Stimulated activated CD4-positive, alpha-beta T cell treated with anti-CD3 and anti-CD28 coated beads, Interleukin-1b, Interleukin-23, amount 100 ng/mL, for 4 hours (primary cell): ENCODE results near the gene HCFC2.
"Not testable (repeated sequence)": the region's sequence is repeated elsewhere in the genome, so short reads cannot be mapped to it uniquely, and the experiment has no call there.

Experiments used
- DNase-seq, 2 donors: peaks; one replicate each; pipeline ENCODE4 v3.0.0-alpha.2; 2020; ENCODE audit warnings: low read depth in 2 of 2

The HCFC2 gene

DNA sequence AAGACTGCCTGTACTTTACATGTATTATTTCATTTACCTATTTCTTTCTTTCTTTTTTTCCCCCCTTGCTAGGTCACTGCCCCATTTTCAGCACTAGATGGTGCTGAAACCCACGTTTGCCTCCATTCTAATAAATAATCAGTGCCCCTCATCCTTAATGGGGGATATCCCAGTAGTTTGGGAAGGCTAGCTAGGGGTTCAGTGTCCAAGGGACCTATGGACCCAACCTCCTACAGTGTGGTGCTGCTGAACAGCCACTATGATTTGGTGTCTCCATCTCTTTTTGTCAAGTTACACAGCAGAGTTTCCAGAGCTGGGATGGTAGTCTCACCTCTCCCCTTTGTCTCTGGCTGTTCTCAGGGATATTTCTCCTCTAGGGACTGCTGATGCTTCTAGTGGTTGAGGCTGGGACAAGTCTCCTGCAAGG lies 6.5 kb upstream of the HCFC2 start:
- DNase-seq: no peak

DNA sequence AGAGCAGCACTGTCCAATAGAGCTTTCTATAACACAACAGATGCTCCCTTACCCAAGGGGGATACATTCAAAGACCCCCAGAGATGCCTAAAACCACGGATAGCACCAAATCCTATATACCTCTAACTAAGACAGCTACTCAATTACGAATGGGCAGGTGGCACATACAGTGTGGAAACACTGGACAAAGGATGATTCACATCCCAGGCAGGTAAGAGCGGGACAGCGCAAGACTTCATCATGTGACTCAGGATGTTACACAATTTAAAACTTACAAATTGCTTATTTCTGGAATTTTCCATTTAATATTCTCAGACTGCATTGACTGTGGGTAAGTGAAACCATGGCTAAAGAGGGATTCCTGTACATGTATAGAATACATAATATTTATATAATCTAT lies 5.5 kb upstream of the HCFC2 start:
- DNase-seq: no peak

DNA sequence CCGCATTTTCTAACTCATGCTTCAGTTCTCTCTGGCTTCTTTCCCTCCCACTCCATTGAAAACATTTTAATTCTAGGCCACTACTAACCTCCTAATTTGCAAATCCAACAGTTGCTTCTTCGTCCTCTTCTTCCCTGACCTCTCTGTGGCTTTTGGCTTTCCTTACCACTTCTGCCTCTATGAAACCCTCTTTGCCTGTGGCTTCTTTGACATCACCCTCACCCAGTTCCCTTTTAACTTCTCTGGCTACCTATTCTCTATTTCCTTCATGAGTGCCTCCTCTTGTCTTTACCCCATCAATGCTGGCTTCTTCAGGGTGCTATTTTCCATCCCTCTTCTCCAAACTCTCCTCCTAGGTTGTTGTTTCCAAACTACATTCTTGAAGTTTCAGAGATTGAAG lies 4.4 kb upstream of the HCFC2 start:
- DNase-seq: no peak

DNA sequence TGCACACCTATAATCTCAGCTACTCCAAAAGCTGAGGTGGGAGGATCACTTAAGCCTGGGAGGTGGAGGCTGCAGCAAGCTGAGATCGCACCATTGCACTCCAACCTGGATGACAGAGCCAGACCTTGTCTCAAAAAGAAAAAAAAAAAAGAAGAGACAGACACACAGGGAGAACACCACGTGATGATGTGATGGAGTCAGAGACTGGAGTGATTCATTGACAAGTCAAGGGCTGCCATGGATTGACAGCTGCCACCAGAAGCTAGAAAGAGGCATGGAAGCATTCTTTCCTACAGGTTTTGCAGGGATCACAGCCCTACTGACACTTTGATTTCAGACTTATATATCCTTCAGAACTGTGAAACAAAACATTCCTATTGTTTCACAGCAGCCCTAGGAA lies 3.5 kb upstream of the HCFC2 start:
- DNase-seq: no peak

DNA sequence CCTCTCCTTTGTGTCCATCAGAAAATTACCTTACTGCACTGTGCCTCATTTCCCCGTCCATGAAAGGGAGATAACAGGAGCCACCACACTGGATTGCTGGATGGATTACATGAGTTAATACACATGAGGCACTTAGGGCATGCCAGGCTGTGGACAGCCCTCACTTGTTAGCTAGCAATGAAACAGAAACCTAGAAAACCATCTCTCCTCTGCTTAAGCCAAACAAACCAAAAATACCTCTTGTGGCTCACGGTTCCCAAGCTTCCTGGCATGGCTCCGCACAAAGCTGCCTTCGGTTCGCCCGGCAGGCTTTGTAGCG lies 660 bp upstream of the HCFC2 start:
- DNase-seq: peak in 1 of 2 donors; percentile 3

DNA sequence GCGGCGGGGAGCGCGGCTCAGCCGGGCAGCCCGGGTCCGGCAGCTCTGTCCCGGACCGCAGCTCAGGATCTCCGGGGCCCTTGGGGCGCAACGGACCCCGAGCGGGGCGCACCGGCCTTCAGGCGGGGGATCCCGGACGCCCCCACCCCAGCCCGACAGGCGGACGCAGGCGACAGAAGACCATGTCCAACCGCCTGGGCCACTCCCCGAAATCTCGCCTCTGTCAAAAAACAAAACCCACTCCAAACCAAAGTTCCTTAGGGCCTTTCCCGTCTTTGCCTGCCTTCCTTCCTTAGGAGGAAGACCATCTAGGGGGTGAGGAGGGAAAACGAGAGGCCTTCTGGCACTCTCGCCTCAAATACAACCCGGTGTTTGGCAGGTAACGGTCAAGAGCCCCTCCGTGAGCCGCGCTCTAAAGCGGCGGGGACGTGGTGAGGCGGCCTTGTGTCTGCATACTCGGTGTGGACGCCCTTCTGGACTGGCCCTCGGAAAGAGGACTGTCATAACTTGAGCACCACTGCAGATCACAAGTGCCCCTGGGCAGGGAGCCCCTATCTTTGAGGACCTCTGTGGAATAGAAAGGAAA lies 604 bp downstream of the HCFC2 start:
- DNase-seq: no peak

DNA sequence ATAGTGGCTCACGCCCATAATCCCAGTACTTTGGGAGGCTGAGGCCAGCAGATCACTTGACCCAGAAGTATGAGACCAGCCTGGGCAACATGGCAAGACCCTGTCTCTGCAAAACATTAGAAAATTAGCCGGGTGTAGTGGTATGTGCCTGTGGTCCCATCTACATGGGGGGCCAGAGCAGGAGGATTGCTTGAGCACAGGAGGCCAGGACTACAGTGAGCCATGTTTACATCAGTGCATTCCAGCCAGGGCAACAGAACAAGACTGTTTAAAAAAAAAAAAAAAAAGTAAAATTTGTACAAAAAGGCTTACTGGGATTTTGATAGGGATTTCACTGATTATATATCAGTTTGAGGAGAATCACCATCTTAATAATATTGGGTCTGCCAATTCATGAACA lies 7.8 kb downstream of the HCFC2 start:
- no peak for DNase-seq

DNA sequence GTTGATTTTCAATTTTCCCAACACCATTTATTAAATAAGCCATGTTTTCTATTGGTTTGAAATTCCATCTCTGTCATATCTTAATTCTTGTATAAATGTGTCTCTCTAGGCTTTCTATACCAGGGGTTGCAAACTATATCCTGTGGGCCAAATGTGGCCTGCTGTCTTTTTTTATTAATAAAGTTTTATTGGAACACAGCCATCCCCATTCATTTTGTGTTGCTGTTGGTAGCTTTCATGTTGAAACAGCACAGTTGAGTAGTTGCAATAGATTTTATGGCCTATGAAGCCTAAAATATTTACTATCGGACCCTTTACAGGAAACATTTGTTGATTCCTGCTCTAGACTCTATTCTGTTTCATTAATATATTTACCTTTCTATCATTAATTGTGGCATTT lies 9.4 kb downstream of the HCFC2 start:
- no peak for DNase-seq

DNA sequence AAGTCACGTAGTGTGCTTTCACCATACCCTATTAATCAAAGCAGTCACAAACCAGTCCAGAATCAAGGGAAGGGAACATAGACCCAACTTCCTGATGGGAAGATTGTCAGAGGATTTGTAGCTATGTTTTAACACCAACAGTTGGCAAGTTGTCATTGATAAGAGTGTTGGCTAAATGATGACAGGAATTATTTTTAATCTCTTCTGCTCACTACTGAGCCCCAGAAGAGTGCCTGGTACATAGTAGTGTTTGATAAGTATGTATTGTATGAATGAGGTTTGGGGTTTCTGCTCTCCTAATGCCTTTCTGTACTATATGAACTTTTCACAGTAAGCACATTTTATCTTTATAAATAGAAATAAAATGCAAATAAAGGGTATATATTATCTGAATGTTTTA lies 14.7 kb downstream of the HCFC2 start:
- no peak for DNase-seq

DNA sequence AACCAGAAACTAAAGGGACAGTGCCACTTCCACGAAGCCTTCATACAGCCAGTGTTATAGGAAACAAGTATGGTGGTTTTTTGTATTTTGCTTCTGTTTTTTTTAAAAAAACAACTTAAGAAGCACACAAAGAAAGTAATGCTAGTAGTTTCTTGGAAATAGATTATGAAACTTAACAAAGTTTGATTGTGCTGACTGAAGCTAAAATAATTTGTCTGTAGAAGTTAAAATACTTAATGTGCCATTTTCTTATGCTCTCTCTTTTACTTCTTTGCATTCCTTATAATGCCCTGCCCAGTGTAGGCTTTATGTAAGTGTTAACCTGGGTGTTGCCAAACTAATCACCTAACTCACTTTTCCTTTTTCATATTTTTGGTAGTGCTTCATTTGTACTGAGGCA lies 16.4 kb downstream of the HCFC2 start:
- DNase-seq: no peak

DNA sequence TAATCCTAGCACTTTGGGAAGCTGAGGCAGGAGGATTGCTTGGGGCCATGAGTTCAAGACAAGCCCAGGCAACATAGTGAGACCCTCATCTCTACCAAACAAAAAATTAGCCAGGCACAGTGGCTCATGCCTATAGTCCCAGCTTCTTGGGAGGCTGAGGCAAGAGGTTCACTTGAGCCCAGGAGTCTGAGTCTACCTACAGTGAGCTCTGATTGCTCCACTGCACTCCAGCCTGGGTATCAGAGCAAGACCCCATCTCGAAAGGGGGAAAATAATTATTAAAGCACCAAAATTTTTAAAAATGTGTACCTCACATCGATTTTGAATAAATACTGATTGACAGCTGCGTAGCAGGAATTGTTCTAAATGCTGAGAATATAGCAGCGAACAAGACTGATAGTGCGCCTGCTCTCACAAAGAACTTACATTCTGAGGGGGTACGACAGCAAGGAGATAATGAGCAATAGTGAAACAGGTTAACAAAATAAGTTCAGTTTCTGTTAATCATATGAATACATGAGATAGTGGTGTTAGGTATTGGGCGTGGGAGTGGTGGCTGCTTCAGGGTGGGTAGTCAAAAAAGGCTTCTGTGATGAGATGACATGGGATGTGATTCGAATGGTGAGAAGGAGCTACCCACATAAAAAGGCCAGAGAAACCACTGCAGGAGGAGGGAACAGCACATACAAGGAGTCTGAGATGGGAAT lies 19.6 kb downstream of the HCFC2 start:
- peak in 1 of 2 donors; percentile 4 for DNase-seq

DNA sequence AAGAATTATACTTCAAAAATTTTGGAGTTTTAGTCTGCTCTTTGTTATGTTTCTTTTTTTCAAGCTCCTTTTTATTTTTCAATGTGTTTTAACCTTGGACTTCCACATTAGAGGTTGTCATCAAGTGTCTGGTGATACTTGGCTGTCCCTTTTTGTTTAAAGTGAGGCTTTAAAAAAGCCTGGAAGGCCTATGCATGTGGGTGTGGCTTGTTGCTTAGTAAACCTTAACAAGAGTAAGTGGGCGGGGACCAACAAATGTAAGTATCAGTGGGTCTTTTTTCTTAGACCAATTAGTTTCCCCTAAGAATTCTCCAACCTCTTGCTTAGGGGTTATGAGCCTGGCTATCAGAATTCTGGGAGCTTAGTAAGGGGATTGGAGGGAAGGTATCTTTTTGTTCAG lies 26.4 kb downstream of the HCFC2 start:
- DNase-seq: no peak

DNA sequence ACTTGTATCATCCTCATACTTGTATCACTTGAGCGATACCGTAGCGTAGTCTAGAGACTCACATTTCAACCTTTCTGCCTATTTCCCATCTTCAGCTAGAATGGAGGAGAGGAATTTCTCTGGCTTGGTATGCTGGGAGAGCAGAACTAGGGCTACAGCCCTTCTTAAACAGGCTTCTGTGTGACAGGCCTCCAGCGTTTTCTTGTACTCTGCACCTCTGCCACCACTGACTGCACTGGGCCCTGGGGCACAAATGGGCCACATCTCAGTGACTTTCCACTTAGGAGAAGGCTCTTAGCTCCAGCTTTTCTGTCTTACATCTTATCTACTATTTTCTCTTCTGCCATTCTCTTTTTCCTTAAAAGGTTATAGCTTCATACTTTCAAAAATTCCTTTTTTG lies 26.8 kb downstream of the HCFC2 start:
- no peak for DNase-seq

DNA sequence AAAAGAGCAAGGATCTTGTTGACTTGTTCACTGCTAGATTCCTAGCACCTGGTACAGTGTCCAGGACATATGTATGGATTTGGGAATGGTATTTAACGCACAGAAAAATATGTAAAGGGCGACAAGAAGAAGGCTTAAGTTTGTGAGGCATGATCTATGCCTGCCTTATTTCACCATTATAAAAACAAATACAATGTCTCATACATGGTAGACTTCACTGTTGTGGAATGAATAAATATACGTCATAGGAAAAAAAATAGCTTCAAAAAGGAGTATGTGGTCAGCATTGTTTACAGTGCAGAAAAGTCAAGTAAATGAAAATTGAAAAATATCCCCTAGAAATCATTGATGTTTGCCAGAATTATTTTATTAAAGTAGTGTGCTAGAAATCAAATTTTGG lies 30.0 kb downstream of the HCFC2 start:
- DNase-seq: no peak

DNA sequence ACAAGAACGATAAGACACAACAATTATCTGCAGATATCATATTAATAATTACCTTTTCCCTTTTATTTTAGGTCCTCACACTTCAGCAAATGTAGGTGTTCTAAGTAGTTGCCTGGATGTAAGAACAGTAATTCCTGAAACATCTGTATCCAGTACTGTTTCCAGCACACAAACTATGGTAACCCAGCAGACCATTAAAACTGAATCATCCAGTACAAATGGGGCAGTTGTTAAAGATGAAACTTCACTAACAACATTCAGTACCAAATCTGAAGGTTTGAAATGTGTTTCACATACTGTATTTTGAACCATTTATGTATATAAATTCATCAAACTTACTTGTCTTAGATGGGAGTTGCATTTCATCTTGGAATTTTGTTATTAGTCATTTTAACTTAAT lies 31.0 kb downstream of the HCFC2 start:
- DNase-seq: no peak

DNA sequence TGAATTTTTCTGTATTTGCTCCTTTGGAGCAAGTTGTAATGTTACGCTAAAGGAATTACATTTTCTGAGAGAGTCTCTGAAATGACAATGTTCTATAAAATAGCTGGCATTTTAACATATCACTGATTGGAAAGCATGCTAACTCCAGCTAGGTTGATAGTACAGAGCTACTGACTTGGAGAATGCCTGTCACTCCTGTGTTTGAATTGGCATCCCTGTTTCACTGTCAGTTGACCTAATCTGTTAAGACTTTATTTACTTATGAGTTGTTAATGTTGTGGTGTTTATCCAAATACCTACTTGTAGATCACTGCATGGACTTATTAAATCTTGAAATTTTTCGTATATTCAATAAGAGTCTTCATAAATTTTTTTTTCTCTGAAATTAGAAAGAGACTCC lies 33.6 kb downstream of the HCFC2 start:
- DNase-seq: no peak

DNA sequence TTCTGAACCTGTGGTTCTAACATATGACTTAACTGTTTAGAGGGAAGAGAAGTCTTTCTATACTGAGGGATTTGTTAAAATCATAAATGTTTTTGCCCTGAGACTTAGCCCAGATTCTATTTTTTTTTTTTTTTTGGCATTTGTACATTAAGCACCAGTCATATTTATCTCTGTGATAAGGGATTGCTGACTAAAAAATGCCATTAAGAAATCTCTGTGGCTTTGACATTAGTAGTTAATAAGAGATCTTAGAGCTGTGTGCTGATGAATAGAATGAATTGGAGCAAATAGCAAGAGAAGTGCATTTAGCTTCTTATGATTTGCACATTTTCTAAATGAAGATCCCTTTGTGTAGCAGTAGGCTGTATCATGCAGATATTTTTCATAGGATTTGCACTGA lies 41.1 kb downstream of the HCFC2 start:
- no peak for DNase-seq

DNA sequence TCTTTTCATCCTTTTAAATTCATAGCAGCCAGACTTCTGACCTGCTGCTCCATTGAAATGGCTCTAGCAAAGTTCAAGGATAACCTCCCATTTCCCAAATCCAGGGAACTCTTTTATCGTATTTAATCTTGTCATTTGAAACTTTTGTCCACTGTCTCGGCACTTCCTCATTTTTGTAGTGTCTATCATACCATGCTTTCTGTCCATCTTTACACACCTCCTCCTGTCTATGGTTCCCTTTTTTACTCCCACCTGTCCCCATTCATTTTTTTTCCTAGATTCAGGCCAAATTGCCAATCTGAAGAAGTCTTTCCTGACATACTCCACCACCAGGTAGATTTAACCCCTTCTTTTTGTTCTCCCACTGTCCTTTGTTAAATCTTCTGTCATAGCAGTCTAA lies 42.6 kb downstream of the HCFC2 start:
- no peak for DNase-seq

DNA sequence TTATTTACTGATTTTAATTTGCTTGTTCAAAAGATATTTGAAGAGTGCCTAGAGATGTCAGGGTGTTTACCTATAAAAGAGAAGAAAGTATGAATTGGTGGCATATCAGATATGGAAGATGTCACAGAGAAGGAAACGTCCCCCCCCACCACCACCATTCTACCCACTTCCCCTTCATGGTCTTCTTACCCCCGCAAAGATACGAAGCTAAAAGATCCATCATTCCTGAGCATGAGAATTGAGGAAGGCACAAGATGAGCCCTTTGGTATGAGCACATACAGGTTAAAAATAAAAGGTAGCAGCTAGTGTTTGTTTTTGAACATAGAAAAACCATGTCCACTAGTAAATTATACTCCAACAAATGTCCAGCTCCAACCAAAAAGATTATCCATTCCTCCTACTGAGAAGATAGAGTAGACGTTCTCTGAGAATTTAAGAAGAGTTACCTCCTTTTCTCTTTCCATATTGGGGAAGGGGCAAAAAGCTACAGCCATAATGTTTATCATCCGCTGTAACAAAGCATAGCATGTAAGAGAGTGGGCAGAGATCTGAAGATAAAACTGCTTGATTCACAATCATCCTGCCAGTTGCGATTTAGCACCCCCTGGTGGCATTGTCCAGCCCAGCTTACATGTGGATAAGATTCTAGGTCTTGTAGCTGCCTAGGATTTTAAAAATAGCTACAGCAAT lies 44.6 kb downstream of the HCFC2 start:
- peak; percentile 79 to 85 for DNase-seq

DNA sequence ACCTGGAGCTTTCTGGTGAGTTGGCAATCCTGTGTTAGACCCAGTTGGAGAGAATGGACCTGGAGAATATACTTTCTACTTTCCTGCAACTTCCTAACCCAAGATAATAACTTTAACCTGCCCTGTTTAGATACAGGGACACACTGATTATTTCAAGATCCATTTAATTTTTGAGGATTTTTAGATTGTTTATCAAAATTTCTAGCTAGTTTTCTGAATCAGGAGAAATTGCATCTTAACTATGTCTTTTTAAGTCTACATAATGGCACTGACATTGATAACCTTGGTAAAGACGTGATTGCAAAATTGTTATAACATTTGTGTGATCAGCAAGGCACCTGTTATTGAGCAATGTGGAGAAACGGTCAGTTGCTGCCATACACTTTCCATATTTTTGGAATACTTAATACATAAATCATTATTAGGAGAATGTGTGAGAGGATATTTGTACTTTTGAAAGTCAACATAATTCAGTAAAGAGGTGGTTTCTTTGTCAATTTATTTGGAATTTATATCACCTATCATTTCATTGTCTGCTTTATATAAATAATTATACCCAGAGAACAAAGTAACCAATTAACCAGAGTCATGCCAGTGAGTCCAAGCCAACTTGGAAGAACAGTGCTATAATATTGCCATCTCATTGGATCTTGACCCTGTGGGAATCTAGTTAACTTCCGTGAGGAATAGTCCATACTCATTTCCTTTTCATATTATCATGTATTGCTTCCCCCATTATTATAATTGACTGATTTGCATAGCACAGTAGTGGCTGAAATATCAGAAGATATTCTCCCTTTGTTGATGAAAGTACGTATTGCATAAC lies 45.3 kb downstream of the HCFC2 start:
- DNase-seq: no peak

DNA sequence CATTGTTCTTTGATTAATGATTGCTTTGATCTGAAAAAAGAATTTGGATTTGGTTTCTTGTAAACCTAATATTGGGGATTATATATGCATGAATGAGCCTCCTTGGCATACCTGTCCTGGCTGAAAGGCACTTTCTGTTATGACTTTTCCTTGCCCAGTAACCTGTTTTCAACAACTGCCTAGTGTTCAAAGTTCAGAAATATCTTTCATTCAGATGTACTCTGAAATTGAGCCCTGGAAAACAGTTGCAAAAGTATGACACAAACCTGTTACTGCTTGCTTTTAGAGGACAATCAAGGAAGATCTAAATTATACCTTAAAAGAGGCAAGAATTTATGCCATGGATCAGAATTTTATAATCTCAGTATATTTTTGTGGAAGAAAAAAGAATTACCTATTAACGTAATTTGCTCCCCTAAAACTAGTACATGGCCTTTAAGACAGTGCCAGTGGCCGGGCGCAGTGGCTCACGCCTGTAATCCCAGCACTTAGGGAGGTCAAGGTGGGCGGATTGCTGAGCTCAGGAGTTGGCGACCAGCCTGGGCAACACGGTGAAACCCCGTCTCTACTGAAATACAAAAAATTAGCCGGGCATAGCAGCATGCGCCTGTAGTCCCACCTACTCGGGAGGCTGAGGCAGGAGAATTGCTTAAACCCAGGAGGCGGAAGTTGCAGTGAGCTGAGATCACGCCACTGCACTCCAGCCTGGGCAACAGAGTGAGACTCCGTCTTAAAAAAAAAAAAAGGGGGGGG lies 50.7 kb downstream of the HCFC2 start:
- not testable (repeated sequence) for DNase-seq

DNA sequence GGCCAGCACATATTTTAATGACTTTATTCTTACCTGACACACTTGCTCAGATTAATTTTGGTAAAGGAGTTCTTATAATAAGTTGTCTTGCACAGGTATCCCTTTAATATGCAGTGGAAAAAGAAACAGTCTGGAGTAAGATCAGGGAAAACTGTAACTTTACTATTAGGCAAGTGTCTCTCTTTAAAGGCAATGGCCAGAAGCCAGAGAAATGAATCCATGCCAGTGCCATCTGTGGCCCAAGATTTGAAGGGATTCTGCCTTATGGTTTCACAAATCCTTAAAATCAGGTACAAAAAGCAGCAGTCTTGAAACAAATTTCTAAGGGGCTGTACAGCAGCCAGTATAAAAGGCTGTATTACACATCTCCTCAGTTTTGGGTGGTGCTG lies 51.2 kb downstream of the HCFC2 start:
- no peak for DNase-seq
